GM23248 (cell line): Measurements from ENCODE around the gene MEST. TPM values are rescaled to one million over a fixed set of nuclear protein-coding genes. Genes with fewer than 3 reads are reported as not detected.

ENCODE experiments used
- DNase-seq: peaks from one replicate; pipeline ENCODE4 v3.0.0-alpha.2; 2015
- H2AFZ ChIP-seq: fragments of 200-600 bp; sonication (generic); 2 replicates; pipeline ENCODE4 v1.6.1; 2016; ENCODE audit warnings: antibody characterized with exemption
- H3F3A ChIP-seq: fragments of 200-600 bp; sonication (generic); 2 replicates; pipeline ENCODE4 v1.6.1; 2016; ENCODE audit warnings: mild to moderate bottlenecking, antibody characterized with exemption, mixed run types; ENCODE audit not compliant: insufficient read depth
- H3K27ac ChIP-seq: fragments of 200-600 bp; sonication (generic); 2 replicates; pipeline ENCODE4 v1.5.1; 2016; ENCODE audit warnings: mild to moderate bottlenecking
- H3K27me3 ChIP-seq: fragments of 200-600 bp; sonication (generic); replicated peaks from 2 replicates; pipeline ENCODE4 v1.6.1; 2016; ENCODE audit warnings: mild to moderate bottlenecking; ENCODE audit not compliant: insufficient read depth
- H3K36me3 ChIP-seq: fragments of 200-600 bp; sonication (generic); 2 replicates; pipeline ENCODE4 v1.6.1; 2016; ENCODE audit warnings: low read depth, mild to moderate bottlenecking
- H3K4me1 ChIP-seq: fragments of 200-600 bp; sonication (generic); 2 replicates; pipeline ENCODE4 v1.6.1; 2016; ENCODE audit warnings: mild to moderate bottlenecking; ENCODE audit not compliant: insufficient read depth
- H3K4me2 ChIP-seq: fragments of 200-600 bp; sonication (generic); one replicate; pipeline ENCODE4 v1.6.1; 2016; ENCODE audit warnings: mild to moderate bottlenecking; ENCODE audit not compliant: unreplicated experiment
- H3K4me3 ChIP-seq: fragments of 200-600 bp; sonication (generic); 2 replicates; pipeline ENCODE4 v1.5.1; 2016; ENCODE audit warnings: mild to moderate bottlenecking
- H3K79me2 ChIP-seq: fragments of 200-600 bp; sonication (generic); 2 replicates; pipeline ENCODE4 v1.6.1; 2016; ENCODE audit warnings: mild to moderate bottlenecking; ENCODE audit not compliant: insufficient read depth
- H3K9ac ChIP-seq: fragments of 200-600 bp; sonication (generic); 2 replicates; pipeline ENCODE4 v1.6.1; 2016; ENCODE audit warnings: mild to moderate bottlenecking
- H3K9me2 ChIP-seq: fragments of 200-600 bp; sonication (generic); 2 replicates; pipeline ENCODE4 v1.6.1; 2016; ENCODE audit warnings: mixed run types, mild to moderate bottlenecking, moderate library complexity; ENCODE audit not compliant: insufficient read depth
- H3K9me3 ChIP-seq: fragments of 200-600 bp; sonication (generic); one replicate; pipeline ENCODE4 v1.6.1; 2017; ENCODE audit warnings: low read depth
- H4K20me1 ChIP-seq: fragments of 200-600 bp; sonication (generic); 2 replicates; pipeline ENCODE4 v1.6.0; 2016; ENCODE audit not compliant: insufficient read depth
- EZH2 ChIP-seq: fragments of 200-600 bp; sonication (generic); IDR thresholded peaks from 2 replicates; pipeline ENCODE4 v1.6.1; 2018; ENCODE audit warnings: antibody characterized with exemption, mild to moderate bottlenecking; ENCODE audit not compliant: insufficient read depth, poor library complexity, severe bottlenecking
- EZH2phosphoT487 ChIP-seq: fragments of 200-600 bp; sonication (generic); IDR thresholded peaks from 2 replicates; pipeline ENCODE4 v1.6.1; 2018; ENCODE audit warnings: antibody characterized with exemption, moderate library complexity, mild to moderate bottlenecking, low read depth; ENCODE audit not compliant: insufficient read depth
- WGBS, 2 experiments: methylation state at CpG; one replicate each; pipeline ENCODE4 v1.1.6; 2015 to 2017; ENCODE audit warnings: low lambda C conversion rate in 2 of 2, low coverage in 1 of 2; ENCODE audit errors: missing lambda C conversion rate in 2 of 2; 5-methylcytosine and 5-hydroxymethylcytosine counted together
- in situ Hi-C: fragments of 300-500 bp; cut with MboI; formaldehyde crosslinking; loops from 2 replicates; pipeline ENCODE4 v1.15.0; 2020
- polyA plus RNA-seq: library from polyadenylated mRNA; unstranded; fragments of >200 nt; fragmentation: Nextera tagmentation; extraction: Ambion mirVana; gene quantifications from 2 replicates; pipeline ENCODE4 v1.2.1, GENCODE V29; 2016
- total RNA-seq: library from RNA; depleted of rRNA; stranded (reverse); fragments of >200 nt; shearing (Covaris generic); gene quantifications from 2 replicates; pipeline ENCODE4 v1.2.3, GENCODE V29; 2014

Gene MEST
- total and polyA plus RNA-seq, 2 experiments from 2014 or later: 8.5 to 12.6 TPM

DNA sequence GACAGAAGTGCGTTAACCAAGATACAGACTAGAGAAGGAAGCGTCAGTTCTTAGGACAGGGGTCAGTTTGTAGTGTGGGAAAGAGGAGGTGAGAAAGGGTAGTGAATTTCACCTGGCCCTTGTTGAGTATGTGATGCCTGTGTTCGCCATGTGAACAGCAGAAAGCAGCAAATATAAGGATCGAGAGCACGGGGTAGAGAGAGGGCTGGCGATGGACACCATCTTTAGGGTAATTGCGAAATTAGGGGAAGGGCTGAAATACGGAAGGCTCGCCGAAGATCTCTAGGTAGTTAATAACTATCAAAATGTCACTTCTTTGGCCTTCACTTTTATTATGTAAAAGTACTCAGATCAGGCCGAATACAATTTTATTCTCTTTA lies 6.2 kb upstream of the MEST start:
- Histone ChIP-seq H3K9me2 (no peaks in the 10 kb centered on the region), H3F3A (no peaks in the 10 kb centered on the region), H3K4me1 (no peaks in the 10 kb centered on the region), H4K20me1 (no peaks in the 10 kb centered on the region), H3K79me2 (no peaks in the 10 kb centered on the region), H3K9me3 (no peaks in the 10 kb centered on the region), H3K36me3 (no peaks in the 10 kb centered on the region), H3K27me3 (peaks cover 6% of the 10 kb centered on the region; the same call in 1 of the 2 replicates), H3K27ac (no peak overlapping the region), H2AFZ (no peak overlapping the region), H3K4me2 (no peak overlapping the region), H3K4me3 (no peak overlapping the region), H3K9ac (no peak overlapping the region)
- 81 to 87% methylated on average over 11 of the region's 11 CpGs for WGBS, 2 experiments
- in situ Hi-C loops: no loop called here
- TF ChIP-seq EZH2 (no peak), EZH2phosphoT487 (no peak)
- DNase-seq: no peak

DNA sequence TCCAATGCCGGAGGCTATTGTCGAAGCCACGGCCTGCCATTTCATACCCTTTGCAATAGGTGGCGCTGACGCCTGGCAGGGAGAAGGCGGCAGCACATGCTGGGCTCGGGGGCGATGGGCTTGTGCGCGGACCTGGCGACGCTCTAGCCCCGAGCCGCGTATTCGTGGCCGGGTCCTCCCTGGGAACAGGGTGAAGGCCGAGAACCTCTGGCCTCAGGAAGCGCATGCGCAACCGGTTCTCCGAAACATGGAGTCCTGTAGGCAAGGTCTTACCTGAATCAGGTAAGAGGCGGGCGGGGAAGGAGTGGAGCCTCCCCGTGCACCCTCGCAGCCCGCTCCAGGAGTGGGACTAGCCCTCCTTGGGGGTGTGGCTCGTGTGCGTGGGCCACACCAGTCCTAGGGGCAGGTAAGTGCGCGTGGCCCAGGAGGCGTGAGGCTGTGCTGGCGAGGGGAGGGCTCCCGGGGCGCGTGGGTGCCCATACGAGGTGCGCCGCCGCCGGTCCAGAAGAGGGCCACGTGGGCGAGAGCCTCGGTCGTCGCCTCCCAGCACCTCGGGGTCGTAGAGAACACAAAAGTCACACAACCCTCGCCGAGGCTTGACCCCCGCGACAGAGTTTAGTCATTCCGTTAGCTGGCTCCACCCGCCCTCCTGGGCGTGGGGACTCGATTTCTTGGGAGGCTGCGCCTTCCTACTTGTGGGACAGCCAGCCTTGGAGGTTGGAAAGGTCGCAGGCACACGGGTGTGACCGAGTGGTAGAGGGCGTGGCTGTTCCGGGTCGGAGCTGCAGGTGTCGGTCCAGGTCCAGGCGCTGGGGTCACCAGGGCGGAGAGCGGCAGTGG lies 5.6 kb upstream of the MEST start:
- no peaks in the 10 kb centered on the region for H3K4me1 ChIP-seq
- H3K27ac ChIP-seq: no peak overlapping the region
- peaks cover 6% of the 10 kb centered on the region; the same call in 1 of the 2 replicates for H3K27me3 ChIP-seq
- H3K79me2 ChIP-seq: no peaks in the 10 kb centered on the region
- DNase-seq: no peak
- H4K20me1 ChIP-seq: no peaks in the 10 kb centered on the region
- no peak overlapping the region for H3K9ac ChIP-seq
- H3K9me2 ChIP-seq: no peaks in the 10 kb centered on the region
- no peaks in the 10 kb centered on the region for H3K9me3 ChIP-seq
- no peaks in the 10 kb centered on the region for H3F3A ChIP-seq
- H3K36me3 ChIP-seq: no peaks in the 10 kb centered on the region
- WGBS, 2 experiments: 69 to 74% methylated on average over 52 to 63 of the region's 67 CpGs
- TF ChIP-seq EZH2phosphoT487 (no peak), EZH2 (no peak)
- H2AFZ ChIP-seq: no peak overlapping the region
- in situ Hi-C loops: no loop called here
- no peak overlapping the region for H3K4me3 ChIP-seq
- no peak overlapping the region for H3K4me2 ChIP-seq

DNA sequence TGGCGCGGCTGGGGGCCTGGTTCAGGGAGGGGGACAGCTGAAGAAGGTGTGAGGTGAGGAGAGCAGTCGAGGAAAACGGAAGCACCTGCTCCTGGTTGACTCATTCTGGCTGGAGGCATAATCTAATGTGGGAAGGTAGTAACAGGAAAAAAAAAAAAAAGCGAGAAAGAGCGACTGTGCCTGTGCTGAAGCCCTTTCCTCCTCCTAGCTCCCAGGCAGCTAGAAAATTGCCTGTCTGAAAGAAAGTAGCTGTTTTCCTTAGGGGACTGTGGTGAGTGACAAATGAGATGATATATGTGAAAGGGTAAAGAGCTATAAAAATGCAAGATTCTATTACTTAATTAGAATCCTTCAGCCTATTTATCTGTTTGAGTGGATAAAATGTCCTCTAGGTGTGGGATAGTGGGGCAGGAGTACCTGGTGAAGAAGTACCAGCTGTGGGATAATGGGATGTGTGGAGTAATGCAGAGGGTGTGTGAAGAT lies 4.9 kb upstream of the MEST start:
- TF ChIP-seq EZH2 (no peak), EZH2phosphoT487 (no peak)
- Histone ChIP-seq H4K20me1 (no peaks in the 10 kb centered on the region), H3K9me2 (no peaks in the 10 kb centered on the region), H3K36me3 (no peaks in the 10 kb centered on the region), H3F3A (no peaks in the 10 kb centered on the region), H3K9me3 (no peaks in the 10 kb centered on the region), H3K4me3 (no peak overlapping the region), H3K4me1 (no peaks in the 10 kb centered on the region), H3K9ac (no peak overlapping the region), H3K4me2 (no peak overlapping the region), H2AFZ (no peak overlapping the region), H3K27ac (no peak overlapping the region), H3K27me3 (peaks cover 6% of the 10 kb centered on the region; the same call in 1 of the 2 replicates), H3K79me2 (no peaks in the 10 kb centered on the region)
- WGBS, 2 experiments: 79 to 94% methylated on average over 4 to 6 of the region's 6 CpGs
- DNase-seq: no peak
- in situ Hi-C loops: no loop called here

DNA sequence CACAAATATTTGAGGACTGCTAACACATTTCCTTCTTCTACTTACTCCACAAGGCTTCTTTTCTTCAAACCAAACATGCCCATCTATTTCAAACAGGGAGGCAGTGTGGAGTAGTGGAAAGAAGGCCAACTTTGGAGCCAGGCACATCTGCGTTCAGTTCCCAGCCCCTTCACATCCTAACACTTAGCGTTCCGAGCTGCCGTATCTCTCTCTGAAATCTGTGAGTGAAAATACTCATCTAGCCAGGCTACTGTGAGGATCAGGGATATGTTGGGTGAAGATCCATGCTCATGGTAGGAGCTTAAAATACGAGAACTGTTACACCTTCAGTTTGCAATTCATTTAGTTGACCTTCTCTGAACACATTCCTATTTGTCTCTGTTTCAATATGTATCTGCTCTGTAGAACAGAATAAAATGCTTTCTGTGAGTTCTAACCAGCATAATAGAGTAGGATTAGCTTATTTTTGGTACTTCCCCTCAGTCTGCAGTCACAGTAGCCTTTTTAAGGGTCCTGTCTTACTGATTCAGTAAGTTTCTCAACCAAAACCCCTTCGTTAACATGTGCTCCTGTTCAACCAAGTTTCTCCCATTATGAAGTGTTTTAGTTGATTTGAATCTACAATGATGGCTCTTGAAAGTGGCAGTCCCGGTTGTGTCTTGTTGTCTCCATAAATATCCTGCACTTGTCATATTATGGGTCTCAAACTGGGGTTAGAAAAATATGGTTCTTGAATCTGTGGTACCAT lies 3.3 kb upstream of the MEST start:
- no peaks in the 10 kb centered on the region for H4K20me1 ChIP-seq
- no peak overlapping the region for H3K27ac ChIP-seq

More for the DNA sequence above, 3.3 kb upstream of the MEST start:
- no peaks in the 10 kb centered on the region for H3K9me2 ChIP-seq
- no peak for DNase-seq
- H3K36me3 ChIP-seq: no peaks in the 10 kb centered on the region
- H3K4me1 ChIP-seq: no peaks in the 10 kb centered on the region
- no peak overlapping the region for H2AFZ ChIP-seq
- no peaks in the 10 kb centered on the region for H3K9me3 ChIP-seq
- TF ChIP-seq EZH2: no peak
- no peak for TF ChIP-seq EZH2phosphoT487
- H3K27me3 ChIP-seq: peaks cover 6% of the 10 kb centered on the region; the same call in 1 of the 2 replicates
- H3K79me2 ChIP-seq: no peaks in the 10 kb centered on the region
- H3K4me2 ChIP-seq: no peak overlapping the region
- in situ Hi-C loops: no loop called here
- no peak overlapping the region for H3K4me3 ChIP-seq
- H3F3A ChIP-seq: no peaks in the 10 kb centered on the region
- WGBS, 2 experiments: 55 to 63% methylated on average over 7 of the region's 7 CpGs
- H3K9ac ChIP-seq: no peak overlapping the region
